Heart left ventricle (tissue), 16 donors: ENCODE measurements around the gene PLXNB3. TPM values are rescaled to one million over a fixed set of nuclear protein-coding genes. Genes with fewer than 3 reads are reported as not detected.

Experiments
- ATAC-seq, 4 donors: fragments of 200-7000 bp; cut with Tn5 transposase; one replicate each; pipeline ENCODE4 v1.9.1; 2020 to 2022; ENCODE audit warnings: moderate library complexity in 4 of 4, mild to moderate bottlenecking in 3 of 4, moderate number of reproducible peaks in 1 of 4
- DNase-seq, 5 donors: peaks; one replicate each; pipeline ENCODE4 v3.0.0-alpha.2; 2020
- H3K27ac ChIP-seq, 12 donors: fragments of 200-600 bp; sonication (generic) in 4 of 12; one replicate each; pipeline versions ENCODE4 v1.5.0 to v1.8.0; 2016 to 2022; ENCODE audit warnings: mild to moderate bottlenecking in 2 of 12
- H3K27me3 ChIP-seq, 9 donors: fragments of 200-600 bp; sonication (generic) in 2 of 9; one replicate each; pipeline versions ENCODE4 v1.5.1 to v1.8.0; 2016 to 2022; ENCODE audit warnings: mild to moderate bottlenecking in 3 of 9
- H3K36me3 ChIP-seq, 9 donors: fragments of 200-600 bp; sonication (generic) in 2 of 9; one replicate each; pipeline versions ENCODE4 v1.5.0 to v1.8.0; 2018 to 2022; ENCODE audit warnings: mild to moderate bottlenecking in 2 of 9
- H3K4me1 ChIP-seq, 12 donors: fragments of 200-600 bp; sonication (generic) in 4 of 12; one replicate each; pipeline versions ENCODE4 v1.5.0 to v1.8.0; 2016 to 2022; ENCODE audit warnings: mild to moderate bottlenecking in 3 of 12
- H3K4me3 ChIP-seq, 12 donors: fragments of 200-600 bp; sonication (generic) in 4 of 12; one replicate each; pipeline versions ENCODE4 v1.5.0 to v1.8.0; 2017 to 2022; ENCODE audit warnings: mild to moderate bottlenecking in 9 of 12, moderate library complexity in 4 of 12
- H3K9me3 ChIP-seq, 12 donors: fragments of 200-600 bp; sonication (generic) in 4 of 12; one replicate each; pipeline versions ENCODE4 v1.5.0 to v1.8.0; 2016 to 2022; ENCODE audit warnings: mild to moderate bottlenecking in 1 of 12
- CTCF ChIP-seq, 12 donors: fragments of 200-600 bp; sonication (generic) in 4 of 12; IDR thresholded peaks; one replicate each; pipeline versions ENCODE4 v1.5.0 to v1.8.0; 2018 to 2022; ENCODE audit warnings: antibody characterized with exemption in 12 of 12, mild to moderate bottlenecking in 5 of 12
- POLR2A ChIP-seq, 2 donors: fragments of 450-650 bp; IDR thresholded peaks; one replicate each; pipeline ENCODE4 v1.6.1; 2017; ENCODE audit warnings: antibody characterized with exemption in 2 of 2, mild to moderate bottlenecking in 2 of 2, moderate library complexity in 2 of 2
- WGBS, 4 donors: extraction: QIAGEN DNeasy Blood & Tissue Kit in 2 of 4; methylation state at CpG; one replicate each; pipeline versions ENCODE4 v1.1.5 to v1.1.7; 2013 to 2018; 5-methylcytosine and 5-hydroxymethylcytosine counted together
- intact Hi-C, 10 donors: fragments of 100-400 bp; cut with DNase I; formaldehyde crosslinking; loops; one replicate each; pipeline versions ENCODE4 v1.11.1 to v1.14.2; 2022
- polyA plus RNA-seq, 2 donors: library from polyadenylated mRNA; stranded (reverse); fragments of 200-250 nt; gene quantifications; one replicate each; pipeline ENCODE4 v1.2.3, GENCODE V29; 2013
- total RNA-seq, 9 donors: library from RNA; depleted of rRNA in 2 of 9; stranded (reverse); fragments of >200 nt in 2 of 9; fragmentation: NEBNext Ultra II Directional in 3 of 9; extraction: Animal tissue kit (Norgen Biotek cat#: 25700) in 3 of 9; gene quantifications; one replicate each; pipeline versions ENCODE4 v1.1.0 to v1.2.4, GENCODE V29; 2016 to 2023
- donor health status: ischemic (EF 13 %, LVEDD 7.1; RV severe dilation, severe dysfunction).
- donor health status: healthy with polysubstance abuse.
- donor health status: DM: no; HTN: yes; CAD: no.
- donor health status: DM: no; HTN: no; CAD: no.
- donor health status: ischemic (EF 25% LVEDD 6.9; RV normal size, moderate dysfunction).
- donor health status: ischemic (EF 25% LVEDD 5.7; RV mildly dilated, moderate dysfunction).
- donor health status: healthy.
- donor health status: DM: yes; HTN: yes; CAD: no.
- donor health status: ischemic (EF 35%, LVEDD 5.7; RV mildly dilated, moderate dysfunction).
- donor health status: nonischemic (EF 11% LVEDD 7.7; RV severe dilation, severe dysfunction).
- donor health status: DM: yes; HTN: yes; CAD: no.
- donor health status: PGD.
- donor health status: ischemic (EF 29% LVEDD 5.4; RV normal size, mild dysfunction).
- donor health status: nonischemic (EF 23%, LVEDD 6.1; RV moderate dilation, normal function).

The PLXNB3 gene
- total and polyA plus RNA-seq, 11 donors: 0.51 to 8.6 (median 2.8) TPM

- ATAC-seq (no peak), DNase-seq (no peak)
- H3K27me3 ChIP-seq: no peaks in the 10 kb centered on the region
- peaks cover 0 to 14% (median 0%) of the 10 kb centered on the region in 12 donors for H3K9me3 ChIP-seq
- intact Hi-C loops: no loop called here
- H3K4me1 ChIP-seq: peaks cover 0 to 26% (median 17%) of the 10 kb centered on the region in 12 donors
- TF ChIP-seq POLR2A (IDR thresholded peaks at IDR 0.05) (no peak), CTCF (IDR thresholded peaks at IDR 0.05) (no peak)
- WGBS, 4 donors: 78 to 93% (median 89%) methylated on average over 6 of the region's 6 CpGs
- H3K27ac ChIP-seq: peak overlapping the region in 1 of 12 donors; percentile 74
- peaks cover 0 to 13% (median 1%) of the 10 kb centered on the region in 9 donors for H3K36me3 ChIP-seq
- no peak overlapping the region for H3K4me3 ChIP-seq
Observed at GRCh38 chrX:153731117-153731844, 32.8 kb upstream of the PLXNB3 start.

GRCh38 chrX:153731845-153732215 is 32.2 kb upstream of the PLXNB3 start:
- H3K27ac ChIP-seq: peak overlapping the region in 1 of 12 donors; percentile 74
- no peak overlapping the region for H3K4me3 ChIP-seq
- no peak for ATAC-seq
- H3K27me3 ChIP-seq: no peaks in the 10 kb centered on the region
- no peak for DNase-seq
- intact Hi-C loops: no loop called here
- H3K36me3 ChIP-seq: peaks cover 0 to 18% (median 7%) of the 10 kb centered on the region in 9 donors
- H3K9me3 ChIP-seq: peaks cover 0 to 14% (median 0%) of the 10 kb centered on the region in 12 donors
- TF ChIP-seq CTCF (IDR thresholded peaks at IDR 0.05) (no peak), POLR2A (IDR thresholded peaks at IDR 0.05) (no peak)
- H3K4me1 ChIP-seq: peaks cover 0 to 21% (median 14%) of the 10 kb centered on the region in 12 donors
- WGBS, 4 donors: 65 to 97% (median 96%) methylated on average over 3 of the region's 3 CpGs

GRCh38 chrX:153732401-153732800 is 31.6 kb upstream of the PLXNB3 start:
- intact Hi-C loops: no loop called here
- TF ChIP-seq CTCF (IDR thresholded peaks at IDR 0.05) (no peak), POLR2A (IDR thresholded peaks at IDR 0.05) (no peak)
- Histone ChIP-seq H3K27ac (peak overlapping the region in 1 of 12 donors; percentile 74), H3K36me3 (peaks cover 0 to 20% (median 12%) of the 10 kb centered on the region in 9 donors), H3K9me3 (peaks cover 0 to 14% (median 0%) of the 10 kb centered on the region in 12 donors), H3K4me1 (peaks cover 0 to 16% (median 8%) of the 10 kb centered on the region in 12 donors), H3K27me3 (no peaks in the 10 kb centered on the region), H3K4me3 (no peak overlapping the region)
- 91 to 97% (median 93%) methylated on average over 12 to 14 of the region's 14 CpGs for WGBS, 4 donors
- DNase-seq (no peak), ATAC-seq (no peak)

- Histone ChIP-seq H3K4me1 (peaks cover 0 to 3% (median 0%) of the 10 kb centered on the region in 12 donors), H3K27ac (no peak overlapping the region), H3K36me3 (peaks cover 0 to 20% (median 12%) of the 10 kb centered on the region in 9 donors), H3K27me3 (peaks cover 0 to under 1% (median 0%) of the 10 kb centered on the region in 9 donors), H3K4me3 (no peak overlapping the region), H3K9me3 (peaks cover 0 to 14% (median 0%) of the 10 kb centered on the region in 12 donors)
- no peak for DNase-seq
- no peak for ATAC-seq
- intact Hi-C loops: no loop called here
- 81 to 92% (median 87%) methylated on average over 14 to 15 of the region's 15 CpGs for WGBS, 4 donors
- TF ChIP-seq POLR2A (IDR thresholded peaks at IDR 0.05): no peak
- no peak for TF ChIP-seq CTCF (IDR thresholded peaks at IDR 0.05)
Observed at GRCh38 chrX:153733651-153734240, 30.3 kb upstream of the PLXNB3 start.
